ENCODE results near the gene CNN1.
A peak's percentile ranks its signal among the peaks of the same experiment; 100 is the strongest.

The CNN1 gene

DNA sequence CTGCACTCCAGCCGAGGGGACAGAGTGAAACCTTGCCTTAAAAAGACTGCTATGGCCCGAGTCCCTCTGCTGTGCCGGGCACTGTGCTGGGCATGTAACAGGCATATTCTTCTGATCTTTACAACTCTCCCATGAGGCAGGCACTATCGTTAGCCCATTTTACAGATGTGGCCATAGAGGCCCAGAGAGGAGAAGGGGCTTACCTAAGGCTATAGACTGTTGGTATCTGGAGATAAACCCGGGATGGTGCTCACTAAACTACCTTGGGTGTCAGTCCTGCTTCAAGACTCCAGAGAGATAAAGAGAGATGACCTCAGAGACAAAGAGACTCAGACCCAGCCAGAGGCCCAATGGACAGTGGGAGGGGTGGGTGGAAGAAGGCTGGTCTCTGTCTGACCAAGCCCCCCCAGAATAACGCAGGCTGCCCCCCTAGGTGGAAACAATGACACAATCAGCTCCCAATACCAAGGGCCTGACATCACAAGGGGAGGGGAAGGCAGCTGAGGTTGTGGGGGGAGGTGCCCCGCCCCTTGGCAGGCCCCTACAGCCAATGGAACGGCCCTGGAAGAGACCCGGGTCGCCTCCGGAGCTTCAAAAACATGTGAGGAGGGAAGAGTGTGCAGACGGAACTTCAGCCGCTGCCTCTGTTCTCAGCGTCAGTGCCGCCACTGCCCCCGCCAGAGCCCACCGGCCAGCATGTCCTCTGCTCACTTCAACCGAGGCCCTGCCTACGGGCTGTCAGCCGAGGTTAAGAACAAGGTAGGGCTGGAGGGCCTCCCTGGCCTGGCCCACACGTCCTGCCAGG, at the start of gene CNN1:
Gene CNN1, plus strand, starts transcription at position 620 of the 805 bp plus-strand sequence. Its CDS starts 77 bp downstream, at position 697.
- DNase-seq (ENCODE audit: low spot score): no peak

DNA sequence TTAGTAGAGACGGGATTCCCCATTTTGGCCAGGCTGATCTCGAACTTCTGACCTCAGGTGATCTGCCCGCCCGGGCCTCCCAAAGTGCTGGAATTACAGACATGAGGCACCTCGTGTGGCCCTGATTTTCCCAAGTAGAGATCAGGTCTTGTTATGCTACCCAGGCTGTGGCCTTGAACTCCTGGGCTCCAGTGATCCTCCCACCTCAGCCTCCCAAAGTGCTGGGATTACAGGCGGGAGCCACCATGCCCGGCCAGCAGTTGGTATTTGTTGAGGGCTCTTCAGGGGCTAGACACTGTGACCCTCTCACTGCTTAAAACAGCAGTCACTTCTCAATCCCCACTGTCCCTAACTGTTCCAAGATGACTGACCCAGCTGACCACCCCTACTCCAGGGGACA, 49.3 kb upstream of the CNN1 start:
- no peak for DNase-seq (ENCODE audit: low spot score)

DNA sequence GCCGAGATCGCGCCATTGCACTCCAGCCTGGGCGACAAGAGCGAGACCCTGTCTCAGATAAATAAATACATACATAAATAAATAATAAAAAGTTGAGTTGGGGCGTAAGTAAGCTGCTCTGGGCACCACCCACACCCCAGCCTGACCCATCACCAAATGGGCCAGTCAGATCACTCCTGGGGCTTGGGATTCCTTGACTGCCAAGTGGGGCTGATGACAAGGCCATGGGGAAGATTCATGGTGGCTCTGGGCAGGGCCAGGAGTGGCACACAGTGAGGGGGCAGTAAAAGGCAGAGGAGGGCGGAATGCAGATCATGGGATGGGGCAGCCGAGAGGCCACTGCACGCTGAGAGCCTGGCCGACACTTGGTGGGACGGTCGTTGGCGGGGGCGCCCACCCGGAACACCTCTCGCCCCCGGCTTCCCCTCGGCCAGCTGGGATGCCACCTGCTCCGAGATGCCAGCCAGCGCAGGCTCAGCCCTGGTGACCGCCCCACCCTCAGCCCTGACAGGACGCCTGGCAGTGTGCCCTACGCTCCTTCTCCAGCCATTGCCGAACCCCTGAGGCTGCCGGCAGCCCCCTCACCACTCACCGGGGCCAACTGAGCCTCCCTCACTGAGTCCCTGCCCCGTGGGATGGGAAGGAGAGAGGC, 43.9 kb upstream of the CNN1 start:
- DNase-seq (ENCODE audit: low spot score): no peak

DNA sequence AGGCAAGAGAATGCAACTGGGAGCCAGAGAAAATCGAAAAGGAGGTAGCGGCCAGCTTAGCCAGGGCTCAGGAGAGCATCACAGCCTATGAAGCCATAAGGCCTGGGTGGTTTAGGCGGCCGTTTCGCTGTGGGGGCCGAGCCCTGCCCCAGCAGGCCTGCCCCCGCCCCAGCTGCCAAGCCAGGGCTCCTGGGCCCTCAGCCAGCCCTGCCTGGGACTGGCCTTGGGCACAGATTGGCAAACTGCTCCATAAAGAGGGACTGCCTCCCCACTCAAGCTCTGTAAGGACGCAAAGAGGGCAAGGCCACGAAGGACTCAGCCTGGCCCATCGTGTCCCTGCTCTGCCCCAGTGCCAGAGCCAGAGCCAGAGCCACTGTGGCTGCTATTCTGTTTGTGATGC, 43.2 kb upstream of the CNN1 start:
- DNase-seq (ENCODE audit: low spot score): no peak

DNA sequence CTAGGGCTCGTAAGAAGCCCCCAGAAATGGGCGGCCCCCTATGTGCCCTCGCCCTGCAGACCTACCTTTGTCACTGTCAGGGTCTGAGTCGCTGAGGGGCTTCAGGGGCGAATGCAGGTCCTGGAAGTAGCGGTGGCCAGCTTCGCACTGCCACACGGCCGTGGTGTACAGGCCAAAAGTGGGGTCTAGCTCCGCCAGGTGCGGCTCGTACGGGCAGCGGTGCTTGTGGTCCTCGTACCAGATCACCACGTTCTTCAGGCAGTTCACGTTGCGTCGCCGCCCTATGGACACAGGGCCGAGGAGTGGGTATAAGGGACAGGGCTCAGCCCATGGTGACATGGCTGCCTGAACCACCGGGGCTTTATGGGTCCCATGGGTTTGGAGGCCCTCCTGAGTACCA, 42.8 kb upstream of the CNN1 start:
- no peak for DNase-seq (ENCODE audit: low spot score)

DNA sequence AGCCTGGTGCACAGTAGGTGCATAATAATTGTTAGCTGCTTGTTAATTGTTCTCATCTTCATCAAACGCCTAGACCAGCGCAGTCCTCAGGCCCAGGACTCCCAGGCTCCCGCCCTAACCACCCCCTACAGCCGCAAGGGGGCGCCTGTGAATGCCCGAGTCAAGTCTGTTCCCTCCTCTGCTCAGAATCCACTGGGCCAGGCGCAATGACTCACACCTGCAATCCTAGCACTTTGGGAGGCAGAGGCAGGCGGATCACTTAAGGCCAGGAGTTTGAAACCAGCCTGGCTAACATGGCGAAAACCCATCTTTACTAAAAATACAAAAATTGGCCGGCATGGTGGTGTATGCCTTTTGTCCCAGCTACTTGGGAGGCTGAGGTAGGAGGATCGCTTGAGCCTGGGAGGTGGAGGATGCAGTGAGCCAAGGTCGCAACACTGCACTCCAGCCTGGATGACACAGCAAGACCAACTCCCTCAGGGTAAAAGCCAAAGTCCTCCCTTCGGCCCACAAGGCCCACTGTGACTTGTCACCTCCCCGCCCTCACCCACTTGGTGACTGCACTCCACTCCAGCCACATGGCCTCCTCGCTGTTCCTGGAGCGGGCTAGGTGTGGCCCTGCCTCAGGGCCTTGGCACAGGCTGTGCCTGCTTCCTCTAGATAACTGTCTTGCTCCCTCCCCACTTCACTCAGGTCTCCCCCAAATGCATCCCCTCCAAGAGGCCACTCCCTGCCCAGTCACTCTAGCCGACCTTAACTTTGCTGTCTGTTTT, 42.1 kb upstream of the CNN1 start:
- peak; percentile 74 for DNase-seq (ENCODE audit: low spot score)

DNA sequence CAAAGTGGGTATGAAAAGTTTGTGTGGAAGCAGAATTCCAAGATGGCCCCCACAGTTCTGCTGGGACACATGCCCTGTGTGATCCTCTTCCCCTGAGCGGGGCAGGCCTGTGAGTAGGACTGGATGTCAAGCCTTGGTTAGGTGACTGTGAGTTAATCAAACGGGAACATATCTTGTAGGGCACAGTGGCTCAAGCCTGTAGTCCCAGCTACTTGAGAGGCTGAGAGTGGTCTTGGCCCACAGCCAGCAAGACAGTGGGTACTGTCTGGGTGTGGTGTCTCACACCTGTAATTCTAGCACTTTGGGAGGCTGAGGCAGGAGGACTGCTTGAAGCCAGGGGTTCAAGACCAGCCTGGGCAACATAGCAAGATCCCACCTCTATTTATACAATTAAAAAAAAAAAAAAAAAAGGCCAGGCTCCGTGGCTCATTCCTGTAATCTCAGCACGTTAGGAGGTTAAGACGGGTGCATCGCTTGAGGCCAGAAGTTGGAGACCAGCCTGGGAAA, 39.4 kb upstream of the CNN1 start:
- no peak for DNase-seq (ENCODE audit: low spot score)

DNA sequence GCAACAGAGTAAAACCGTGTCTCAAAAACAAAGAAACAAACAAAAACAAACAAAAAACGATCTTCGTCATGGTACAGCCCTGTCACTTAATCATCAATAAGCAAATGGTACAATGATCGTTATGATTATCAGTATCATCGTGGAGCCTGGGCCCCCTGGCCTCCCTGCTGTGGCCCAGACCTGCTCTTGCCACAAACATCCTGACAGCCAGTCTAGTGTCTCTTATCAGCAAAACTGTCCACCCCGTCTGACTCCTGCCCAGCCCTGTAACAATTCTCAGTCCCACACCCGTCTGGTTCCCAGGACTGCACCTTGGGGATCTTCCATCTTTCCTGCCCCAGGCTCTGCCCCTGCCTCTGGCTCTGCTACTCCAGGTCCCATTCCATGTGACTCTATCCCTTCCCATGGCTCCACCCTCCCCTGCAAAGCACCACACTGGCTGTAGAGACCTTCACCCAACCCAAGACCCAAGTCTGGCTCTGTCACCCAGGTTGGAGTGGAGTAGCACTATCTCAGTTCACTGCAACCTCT, 38.7 kb upstream of the CNN1 start:
- DNase-seq (ENCODE audit: low spot score): no peak

DNA sequence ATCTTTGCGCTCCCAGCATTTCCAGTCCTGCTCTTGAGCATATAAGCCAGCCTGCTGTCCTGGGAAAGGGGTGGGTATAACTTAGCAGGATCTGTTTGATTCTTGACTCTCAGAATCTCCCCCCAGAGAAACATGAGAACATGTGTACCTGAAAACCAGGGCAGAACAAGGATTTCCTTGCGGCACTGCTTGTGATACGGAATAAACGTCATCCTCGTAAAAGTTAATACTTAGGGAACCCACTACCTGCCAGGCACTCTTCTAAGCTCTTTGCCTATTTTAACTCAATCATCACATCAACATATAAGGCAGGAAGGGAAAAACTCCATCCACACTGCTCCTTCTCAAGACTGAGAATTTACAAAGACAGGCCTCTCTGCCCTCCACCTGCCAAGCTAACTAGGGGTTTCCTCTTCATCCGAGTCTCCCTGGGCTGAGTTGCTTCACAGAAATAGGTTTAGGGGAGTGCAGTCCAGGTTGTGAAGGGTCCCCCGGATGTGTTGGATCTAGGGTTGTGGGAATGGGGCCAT, 34.1 kb upstream of the CNN1 start:
- DNase-seq (ENCODE audit: low spot score): no peak

DNA sequence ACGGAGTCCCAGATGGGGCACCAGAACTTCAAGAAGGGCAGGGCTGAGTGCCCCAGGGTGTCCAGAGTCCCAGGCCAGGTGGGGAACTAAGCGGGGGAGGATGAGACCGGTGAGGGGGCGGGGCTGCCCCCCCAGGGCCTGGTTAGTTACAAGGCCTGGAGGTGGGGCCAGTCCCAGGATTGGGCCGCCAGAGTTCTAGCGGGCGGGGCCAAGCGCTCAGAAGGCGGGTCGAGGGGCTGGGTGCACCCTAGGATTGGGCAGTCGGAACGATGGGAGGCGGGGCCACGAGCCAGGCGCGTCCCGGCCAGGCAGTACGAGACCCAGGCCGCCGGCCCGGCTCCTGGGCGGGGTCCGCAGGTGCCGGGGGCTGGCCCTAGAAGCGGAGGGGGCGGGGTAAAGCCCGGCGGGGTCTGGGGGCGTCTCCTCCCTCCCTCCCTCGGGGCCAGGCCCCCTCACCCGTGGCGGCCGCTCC, 33.6 kb upstream of the CNN1 start:
- peak; percentile 83 for DNase-seq (ENCODE audit: low spot score)

DNA sequence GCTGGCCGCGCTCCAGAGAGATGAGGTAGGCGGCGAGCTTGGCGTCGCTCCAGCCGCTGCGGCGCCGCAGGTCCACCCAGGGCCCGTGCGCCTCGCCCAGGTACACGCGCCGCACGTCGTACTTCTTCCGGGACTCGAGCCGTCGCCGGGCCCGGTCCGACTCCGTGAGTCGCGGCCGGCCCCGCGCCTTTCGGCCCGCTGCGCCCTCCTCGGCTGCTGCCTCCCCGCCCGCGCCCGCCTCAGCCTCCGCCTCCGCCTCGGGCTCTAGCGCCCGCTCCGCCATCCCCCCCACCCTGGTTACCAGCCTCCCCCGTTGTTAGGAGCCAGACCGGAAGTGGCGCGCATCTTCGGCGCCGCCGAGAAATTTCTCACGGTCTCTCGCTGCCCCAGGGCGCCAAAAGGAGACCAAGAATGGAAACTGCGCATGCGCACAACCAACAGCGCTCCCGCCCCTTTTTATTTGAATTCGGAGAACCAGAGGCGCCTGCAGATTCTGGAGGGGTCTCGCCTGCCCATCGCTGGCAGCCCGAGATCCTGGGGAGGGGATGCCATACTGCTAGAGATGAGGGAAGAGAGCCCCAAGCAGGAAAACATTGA, 33.0 kb upstream of the CNN1 start, which contains the start of gene ZNF653:
Gene ZNF653, minus strand, starts transcription at position 336 of the 597 bp plus-strand sequence. Its CDS starts 53 bp downstream, at position 283.
- peak; percentile 91 for DNase-seq (ENCODE audit: low spot score)

DNA sequence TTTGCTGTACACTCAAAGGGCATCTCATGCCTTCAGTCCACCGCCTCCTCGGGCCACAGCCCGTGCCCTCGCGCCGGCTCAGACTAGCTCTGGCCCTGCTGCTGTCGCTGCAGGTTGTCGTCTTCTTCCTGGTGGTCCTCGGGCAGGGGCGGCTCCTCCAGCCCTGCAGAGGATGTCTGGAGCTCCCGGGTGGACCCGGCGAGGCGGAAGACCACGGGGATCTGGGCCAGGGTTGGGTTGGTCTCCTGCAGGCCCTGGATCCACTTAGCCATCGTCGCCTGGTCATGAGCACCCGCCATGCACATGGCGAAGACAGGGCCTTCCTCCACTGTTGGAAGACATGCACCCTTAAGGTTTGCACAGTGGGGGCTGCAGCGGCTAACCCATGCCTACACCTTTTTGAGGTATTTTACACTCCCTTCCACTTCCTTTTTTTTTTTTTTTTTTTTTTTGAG, 32.5 kb upstream of the CNN1 start:
- DNase-seq (ENCODE audit: low spot score): no peak

DNA sequence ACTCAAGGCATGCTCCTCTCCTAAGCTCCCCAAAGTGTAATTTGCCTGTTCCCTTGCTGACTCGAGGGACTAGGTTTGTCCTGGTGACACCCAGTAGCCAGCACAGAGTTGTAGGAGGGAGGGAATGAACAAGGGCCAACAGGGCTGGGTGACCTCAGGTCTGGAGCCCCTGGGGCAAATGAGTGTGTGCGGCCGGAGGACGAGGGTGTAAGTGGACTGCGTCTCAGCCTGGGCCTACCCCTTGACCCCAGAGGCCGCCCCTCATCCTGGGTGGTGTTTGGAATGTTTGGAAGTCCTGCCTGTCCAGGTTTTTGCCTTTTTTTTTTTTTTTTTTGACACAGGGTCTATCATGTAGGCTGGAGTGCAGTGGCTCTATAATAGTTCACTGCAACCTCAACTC, 31.7 kb upstream of the CNN1 start:
- DNase-seq (ENCODE audit: low spot score): no peak

DNA sequence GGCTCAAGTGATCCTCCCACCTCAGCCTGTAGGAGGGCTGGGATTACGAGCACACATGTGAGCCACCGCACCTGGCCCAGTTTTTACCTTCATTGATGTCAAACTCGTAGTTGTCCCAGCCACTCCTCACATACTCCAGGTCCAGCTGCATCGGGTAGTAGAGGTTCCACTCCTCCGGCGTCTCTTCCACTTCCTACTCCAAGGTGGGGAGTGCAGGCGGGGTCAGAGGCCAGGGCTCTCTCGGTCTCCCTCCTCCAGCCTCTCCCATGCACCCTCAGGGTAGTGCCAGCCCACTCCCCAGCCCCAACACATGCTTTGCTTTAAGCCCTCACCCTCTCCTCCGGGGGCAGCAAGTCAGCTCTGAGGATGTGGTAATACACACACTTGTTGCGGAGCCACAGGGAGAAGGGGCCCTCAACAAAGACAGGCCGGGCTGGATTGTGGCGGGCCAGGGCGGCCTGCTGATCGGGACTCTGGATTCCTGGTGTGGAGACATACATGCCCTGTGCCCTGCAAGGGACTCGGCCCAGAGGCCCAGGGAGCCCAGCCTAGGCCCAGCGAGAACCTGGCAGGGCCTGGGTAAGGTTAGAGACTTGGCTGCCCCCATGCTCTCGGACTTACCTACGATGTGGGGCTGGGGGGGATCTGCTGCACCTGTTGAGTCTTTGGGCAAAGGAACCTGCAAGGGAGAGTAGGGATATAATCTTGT, 31.1 kb upstream of the CNN1 start:
- DNase-seq (ENCODE audit: low spot score): no peak

DNA sequence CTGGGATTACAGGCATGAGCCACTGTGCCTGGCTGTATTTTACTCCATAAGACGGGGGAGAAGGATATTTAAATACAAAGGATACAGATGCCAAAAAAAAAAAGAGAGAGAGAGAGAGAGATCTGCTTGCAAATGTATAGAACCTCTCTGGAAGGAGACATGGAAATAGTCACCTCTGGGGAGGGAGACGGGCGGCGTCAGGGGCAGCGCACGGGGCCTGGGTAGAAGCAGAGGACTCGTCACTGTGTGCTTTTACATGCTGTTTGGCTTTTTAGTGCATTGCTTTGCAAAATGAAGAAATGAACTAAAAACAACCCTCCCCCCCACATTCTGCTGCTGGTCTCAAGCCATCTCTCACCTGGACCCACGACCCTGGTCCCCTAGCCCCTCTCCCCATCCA, 28.2 kb upstream of the CNN1 start:
- DNase-seq (ENCODE audit: low spot score): no peak

DNA sequence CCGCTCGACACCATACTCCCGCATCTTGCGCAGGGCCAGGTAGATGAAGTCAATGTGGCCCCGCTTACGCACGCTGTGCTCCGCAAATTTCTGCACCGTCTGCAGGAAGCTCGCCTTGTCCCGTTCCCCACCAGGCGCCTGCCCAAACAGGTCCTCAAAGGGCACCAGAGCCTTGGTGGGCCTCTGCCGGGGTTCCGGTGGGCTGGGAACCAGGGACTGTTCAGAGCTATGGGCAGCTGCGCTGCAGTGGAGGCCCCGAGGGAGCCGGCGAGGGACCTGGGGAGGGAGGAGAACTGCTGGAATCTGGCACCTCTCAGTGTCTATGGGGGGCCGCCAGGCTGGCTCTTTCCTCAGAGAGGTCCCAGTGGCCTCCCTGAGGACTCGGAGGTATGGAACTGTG, 24.7 kb upstream of the CNN1 start:
- DNase-seq (ENCODE audit: low spot score): no peak

DNA sequence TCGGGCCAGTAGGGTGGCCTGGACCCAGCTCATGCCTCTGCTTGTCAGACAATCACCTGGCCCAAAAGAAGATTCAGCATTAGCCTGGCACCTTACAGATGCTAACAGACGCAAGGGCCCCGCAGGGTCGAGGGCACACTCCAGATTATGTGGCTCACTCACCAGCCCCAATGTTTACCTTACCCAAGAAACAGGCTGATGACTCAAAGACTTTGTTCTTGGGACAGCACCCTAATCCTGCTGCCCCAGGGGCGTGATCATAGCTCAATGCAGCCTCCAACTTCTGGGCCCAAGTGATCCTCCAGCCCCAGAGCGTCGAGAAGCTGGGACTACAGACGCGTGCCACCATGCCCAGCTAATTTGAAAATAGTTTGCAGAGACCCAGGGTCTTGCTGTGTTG, 19.5 kb upstream of the CNN1 start:
- no peak for DNase-seq (ENCODE audit: low spot score)

DNA sequence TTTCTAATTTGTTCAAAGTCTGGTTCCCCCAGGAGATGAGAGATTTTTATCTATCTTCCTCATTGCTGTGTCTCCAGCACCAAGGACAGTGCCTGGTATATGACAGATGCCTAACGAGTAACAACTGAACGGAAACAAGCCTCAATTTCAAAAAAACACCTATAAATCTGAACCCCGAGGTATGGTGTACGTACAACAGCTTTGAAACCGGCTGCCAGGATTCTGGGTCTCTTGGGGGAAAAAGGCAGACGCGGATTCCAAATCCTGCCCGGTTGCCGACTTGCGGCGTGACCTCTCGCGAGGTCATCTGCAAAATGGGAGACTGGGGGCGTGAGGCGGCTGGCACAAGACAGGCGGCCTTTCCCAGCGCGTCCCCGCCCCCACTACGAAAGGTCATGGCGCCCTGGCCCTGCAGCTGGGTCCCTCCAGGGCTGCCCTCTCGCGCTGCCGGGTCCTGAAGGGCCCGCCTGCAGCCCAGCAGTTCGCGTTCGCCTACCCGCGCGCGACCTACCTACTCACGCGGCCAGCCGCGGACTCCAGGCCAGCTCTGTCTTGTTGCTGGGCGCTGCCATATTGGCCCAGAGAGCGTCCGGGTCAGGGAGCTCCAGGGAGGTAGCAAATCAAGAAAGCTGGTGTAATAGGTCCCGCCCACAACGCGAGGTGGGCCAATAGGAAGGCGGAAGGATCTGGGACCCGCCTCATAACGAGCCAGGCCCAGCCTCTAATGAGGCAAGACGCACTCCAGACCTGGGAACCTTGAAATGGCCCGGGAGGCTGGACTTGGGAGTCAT, 9.9 kb upstream of the CNN1 start, which contains the start of gene ECSIT:
Gene ECSIT, minus strand, starts transcription at position 584 of the 791 bp plus-strand sequence. CDS start 9,964 bp downstream, outside the sequence.
- DNase-seq (ENCODE audit: low spot score): peak; percentile 99

DNA sequence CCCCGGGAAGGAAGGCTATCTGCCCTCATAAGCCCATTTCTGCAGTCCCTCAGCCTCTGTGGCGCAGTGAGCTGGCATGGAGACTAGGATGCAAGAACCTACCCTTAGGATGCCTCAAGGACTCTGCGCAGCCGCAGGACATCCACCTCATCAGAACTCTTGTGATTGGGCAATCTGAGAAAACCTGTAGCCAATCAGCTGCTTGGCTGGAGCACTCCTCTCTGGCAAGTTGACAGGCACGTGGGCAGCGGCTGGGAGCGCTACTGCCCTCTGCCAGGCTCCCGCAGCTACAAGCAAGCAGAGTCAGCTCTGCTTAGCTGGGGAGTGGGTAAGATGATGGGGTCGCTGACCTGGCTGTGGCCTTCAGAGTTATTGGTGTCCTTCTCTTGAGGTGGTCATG, 8.2 kb upstream of the CNN1 start:
- peak; percentile 46 for DNase-seq (ENCODE audit: low spot score)

DNA sequence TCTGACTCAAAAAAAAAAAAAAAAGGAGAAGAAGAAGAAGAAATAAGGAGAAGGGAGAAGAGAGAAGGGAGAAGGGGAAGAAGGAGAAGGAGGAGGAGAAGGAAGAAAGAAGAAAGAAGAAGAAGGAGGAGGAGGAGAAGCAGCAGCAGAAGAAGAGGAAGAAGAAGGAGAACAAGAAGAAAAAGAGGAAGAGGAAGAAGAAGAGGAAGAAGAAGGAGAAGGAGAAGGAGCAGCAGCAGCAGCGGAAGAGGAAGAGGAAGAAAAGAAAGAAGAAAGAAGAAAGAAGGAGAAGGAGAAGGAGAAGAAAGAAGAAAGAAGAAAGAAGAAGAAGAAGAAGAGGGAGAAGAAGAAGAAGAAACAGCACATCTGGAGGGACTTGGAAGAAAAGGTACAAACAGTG, 4.1 kb upstream of the CNN1 start:
- DNase-seq (ENCODE audit: low spot score): no peak

All from kidney capillary endothelial cell (primary cell).